HG02571 (cell line): ENCODE data around the gene SH3TC1.

Experiments
- ATAC-seq: cut with Tn5 transposase; IDR thresholded peaks from one replicate; pipeline ENCODE4 v1.9.1; 2021; ENCODE audit warnings: mild to moderate bottlenecking, moderate library complexity; ENCODE audit not compliant: unreplicated experiment

Gene SH3TC1

DNA sequence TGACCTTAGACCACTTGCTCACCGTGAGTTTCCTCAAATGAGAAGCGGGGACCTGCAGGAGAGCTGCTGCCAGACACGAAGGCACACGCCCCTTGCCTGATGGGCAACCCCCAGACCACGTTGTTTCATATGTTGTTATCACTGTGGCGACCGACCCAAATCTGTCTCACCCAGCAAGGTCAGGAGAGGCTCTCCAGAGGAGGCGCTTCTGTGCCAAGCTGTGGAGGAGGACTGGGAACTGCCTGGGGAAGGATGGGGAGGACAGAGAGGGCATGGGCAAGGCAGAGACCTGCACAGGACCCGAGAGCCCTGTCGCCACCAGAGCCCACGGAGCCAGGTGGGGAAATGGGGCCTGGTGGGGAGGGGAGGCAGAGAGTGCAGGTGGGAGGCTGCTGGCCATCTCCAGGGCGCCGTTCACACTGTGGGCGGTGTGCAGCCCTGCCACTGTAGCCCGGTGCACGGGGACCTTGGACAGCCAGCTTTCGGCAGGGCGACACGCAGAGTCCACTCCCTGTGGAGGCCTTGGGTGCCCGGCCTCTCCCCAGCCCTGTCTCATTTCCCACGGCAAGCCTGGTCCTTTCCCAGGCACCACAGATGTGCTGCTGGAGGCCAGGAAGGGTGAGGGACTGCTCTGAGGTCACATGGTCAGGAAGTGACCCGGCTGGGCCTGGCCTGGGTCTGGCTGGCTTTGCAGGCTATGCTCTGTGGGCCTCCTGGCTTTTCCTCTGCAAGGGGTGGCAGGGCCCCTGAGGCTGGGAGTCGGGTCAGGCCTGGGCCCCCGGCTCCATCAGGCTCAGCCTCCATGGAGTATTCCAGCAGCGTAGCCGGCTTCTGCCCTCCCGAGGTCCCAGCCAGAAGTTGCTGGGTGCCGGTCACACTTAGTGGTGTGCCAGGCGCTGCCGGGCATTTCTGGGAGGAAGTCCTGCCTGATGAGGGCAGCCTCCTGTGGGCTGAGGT is 73.7 kb downstream of the SH3TC1 start:
- ATAC-seq = no peak

DNA sequence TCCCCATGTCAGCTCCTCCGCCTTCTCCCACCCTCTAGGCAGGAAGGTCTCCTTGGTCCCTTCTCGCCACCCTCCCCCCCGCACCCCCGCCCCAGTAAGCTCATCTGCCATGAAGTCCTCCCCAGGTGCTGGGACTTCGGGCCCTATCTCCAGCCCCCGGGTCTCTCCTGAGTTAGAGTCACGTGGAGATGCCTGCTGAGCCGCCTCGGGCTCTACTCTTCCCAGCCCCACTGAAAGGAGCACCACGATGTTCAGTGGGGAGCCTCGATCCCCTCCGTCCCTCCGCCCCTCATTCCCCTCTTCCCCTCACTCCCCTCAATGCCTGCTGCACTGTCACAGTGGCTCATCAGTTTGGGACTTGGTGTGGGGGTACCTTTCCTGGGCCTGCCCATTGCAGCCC is 74.4 kb downstream of the SH3TC1 start:
- ATAC-seq = no peak

DNA sequence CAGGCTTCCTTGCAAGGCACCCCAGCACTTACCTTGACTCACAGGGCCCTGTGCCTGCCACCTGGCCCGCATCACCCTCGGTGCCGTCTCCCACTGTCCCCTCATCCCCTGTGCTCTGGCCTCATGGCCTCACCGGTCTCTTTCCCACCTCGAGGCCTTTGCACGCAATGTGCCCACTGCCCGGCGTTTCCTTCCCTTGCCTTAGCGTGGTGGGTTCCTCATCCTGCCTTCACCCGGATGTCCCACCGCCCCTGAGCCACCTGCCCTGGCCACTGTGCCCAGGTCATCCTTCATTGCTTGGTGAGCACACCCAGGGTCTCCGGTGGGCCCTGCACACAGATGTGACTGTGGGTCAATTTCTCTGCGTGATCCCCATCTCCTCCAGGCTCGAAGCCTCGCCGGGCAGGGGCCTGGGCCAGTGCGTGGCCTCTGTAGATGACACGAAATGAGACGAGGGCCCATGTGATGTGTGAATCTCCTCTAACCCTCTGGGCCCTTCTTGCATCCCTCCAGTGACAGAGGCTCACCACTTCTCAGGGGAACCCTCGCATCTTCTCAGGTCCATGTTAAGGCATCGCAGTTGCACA is 75.1 kb downstream of the SH3TC1 start:
- ATAC-seq = no peak

DNA sequence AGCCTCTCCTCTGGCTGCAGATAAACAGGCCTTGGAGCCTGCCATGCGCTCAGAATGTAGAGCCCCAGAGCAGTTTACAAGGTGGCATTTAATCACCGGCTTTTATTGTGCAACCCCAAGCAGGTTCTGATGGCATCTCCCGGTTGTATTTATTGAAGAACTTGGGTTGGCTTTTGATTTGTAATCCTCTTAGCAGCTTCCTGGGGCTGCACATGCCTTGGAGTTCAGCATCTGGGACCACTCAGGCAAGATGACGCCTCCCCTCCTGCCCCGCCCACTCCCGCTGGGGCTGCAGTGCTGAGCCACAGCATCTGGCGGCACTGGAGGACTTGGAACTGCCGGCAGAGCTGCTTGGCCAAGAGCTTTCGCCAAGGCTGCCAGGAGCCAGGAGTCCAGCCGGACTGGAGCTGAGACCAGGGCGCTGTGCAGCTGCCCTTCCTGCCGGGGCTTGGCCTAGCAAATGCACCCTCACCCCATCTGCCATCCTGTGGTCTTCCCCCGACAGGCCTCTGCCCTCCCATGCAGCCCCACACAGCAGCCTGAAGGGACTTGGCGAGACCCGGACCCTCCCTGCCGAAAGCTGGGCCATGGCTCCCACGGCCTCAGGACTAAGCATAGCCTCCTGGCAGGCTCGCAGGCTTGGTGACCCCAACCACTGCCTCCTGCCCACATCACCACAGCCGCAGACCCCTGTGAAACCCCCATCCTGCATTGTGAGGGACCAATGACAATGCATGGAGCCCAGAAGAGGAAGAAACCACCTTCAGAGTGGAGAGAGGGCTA is 75.9 kb downstream of the SH3TC1 start:
- no peak for ATAC-seq

DNA sequence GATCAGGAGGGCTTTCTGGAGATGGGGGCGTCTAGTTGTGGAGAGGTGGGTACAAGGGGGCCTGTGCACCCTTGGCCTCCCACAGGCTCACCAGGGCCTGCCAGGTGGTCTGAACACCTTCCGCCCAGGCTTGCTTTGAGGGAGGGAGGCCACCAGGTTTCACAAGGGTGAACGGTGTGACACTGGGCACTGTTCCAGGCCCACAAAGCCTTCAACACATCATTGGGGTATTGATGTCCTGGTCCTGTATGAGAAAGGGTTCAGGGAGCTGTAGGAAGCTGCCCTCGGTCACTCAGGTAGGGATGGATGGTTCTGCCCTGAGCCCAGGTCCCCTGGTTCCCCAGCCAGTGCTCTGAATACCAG is 76.4 kb downstream of the SH3TC1 start:
- no peak for ATAC-seq

DNA sequence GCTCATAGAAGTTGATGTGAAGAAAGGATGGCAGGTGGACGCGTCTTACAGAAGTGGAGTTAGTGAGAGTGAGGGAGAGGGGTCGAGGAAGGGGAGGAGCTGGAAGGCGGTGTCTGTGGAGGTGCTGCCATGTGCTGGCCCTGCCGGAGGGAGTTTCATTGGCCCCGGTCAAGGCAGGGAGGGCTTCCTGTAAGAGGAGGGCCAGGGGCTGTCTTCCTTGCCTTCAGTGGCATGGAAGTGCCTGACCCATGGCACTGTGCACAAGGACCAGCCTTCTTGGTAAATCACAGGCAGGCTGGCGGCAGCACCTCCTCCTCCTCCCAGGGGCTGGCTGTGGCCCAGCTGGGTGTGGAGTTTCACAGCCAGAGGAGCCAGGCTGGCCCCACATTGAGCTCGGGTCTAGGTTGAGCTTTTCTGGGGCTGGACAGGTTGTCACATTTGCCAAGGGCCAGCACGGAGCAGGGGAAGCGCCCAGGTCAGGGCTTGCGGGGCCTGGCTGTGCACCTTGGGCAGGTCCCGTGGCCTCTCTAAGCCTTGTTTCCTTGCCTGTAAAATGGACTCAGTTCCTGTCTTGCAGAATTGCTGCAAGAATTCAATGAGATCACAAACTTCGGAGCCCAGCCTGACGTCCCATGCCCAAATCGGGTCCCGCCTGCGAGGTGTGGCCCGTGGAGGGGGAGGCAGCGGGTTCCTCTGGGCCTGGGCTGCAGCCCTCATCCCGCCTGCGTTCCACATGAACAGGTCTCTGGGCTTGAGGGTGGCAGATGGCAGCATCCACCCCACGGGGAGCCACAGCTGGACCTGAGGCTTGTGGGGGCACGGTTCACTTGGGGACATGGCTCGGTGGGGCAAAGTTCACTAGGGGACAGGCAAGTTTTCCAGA is 77.5 kb downstream of the SH3TC1 start:
- ATAC-seq = no peak

DNA sequence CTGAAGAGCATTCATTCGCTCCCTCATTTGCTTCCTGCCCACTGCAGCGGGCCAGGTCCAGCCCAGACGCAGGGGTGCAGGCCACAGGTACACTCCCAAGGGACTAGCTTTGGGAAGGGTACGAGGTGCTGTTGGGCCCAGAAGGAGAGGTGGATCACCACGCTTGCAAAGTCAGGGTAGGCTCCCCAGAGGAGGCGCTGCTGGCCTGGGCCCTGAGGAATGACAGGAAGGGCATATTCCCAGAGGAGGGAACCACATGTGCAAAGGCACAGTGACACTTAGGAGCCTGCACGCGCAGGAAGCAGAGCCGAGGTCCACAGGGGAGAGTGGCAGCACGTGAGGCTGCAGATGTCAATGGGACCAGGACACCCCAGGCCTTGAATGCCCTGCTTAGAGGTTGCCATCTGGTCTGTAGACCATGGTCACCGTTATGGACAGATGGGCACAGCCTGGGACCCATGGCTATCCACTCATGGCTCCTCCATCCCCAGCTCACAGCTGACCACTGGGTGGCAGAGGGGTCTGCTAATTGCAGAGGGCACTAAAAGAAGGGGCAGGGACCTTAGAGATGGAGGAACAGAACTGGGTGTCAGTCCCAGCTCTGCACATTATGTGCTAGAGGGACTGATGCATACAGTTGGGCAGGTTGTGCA is 78.4 kb downstream of the SH3TC1 start:
- ATAC-seq = no peak

DNA sequence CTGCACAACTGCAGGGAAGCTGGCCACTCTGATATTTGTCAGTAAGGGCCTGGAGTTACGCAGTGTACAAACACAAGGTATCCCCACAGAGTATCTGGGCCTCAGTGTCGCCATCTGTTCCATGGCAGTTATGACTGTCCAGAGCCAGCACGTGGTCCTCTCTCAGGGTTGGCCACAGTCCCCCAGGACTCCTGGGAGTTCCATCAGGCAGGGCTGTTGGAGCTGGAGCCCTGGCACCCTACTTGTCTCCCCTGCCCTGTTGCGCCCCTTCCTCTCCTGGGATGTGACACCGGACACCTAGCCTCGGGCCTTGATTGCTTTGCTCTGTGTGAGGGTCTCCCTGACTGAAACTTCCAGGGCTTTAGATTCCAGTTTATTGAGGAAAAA is 78.9 kb downstream of the SH3TC1 start:
- no peak for ATAC-seq

DNA sequence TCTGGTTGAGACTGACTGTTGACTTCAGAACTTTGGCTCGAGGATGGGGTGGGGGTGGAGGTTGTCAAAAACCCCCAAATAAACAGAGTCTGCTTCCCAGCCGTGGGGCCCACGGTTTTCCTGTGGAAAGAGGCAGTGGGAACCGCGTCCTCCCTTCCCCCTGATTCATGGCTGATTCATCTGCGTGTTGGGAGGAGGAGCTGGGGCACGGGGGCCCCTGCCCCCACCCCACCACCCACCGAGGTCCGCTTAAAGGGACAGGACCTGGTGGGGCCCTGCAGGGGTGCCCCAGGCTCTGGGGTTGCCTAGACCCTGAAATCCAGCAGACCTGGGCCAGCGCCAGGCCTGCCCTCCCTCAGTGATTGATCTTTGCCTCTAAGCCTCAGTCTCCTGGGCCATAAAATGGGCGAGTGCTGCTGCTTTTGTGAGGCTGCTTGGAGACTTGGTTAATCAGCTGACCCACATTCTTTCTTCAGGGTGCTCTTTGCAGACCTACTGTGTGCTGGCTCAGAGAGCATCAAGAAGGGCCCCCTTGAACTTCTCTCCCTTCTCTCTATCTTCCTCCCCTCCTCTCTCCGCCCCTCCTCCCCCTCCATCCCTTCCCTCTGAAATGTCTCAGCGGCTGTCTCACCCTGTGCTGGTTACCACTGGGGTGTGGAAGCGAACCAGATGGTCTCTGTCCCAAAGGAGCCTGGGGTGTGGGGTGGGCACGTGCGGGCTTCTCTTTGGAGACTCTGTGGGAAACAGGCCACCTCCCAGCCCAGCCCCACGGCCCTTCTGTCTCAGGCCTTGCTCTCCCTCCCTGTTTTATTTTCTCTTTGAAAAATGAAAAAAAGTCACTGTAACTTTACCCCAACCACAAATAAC is 79.6 kb downstream of the SH3TC1 start:
- no peak for ATAC-seq

DNA sequence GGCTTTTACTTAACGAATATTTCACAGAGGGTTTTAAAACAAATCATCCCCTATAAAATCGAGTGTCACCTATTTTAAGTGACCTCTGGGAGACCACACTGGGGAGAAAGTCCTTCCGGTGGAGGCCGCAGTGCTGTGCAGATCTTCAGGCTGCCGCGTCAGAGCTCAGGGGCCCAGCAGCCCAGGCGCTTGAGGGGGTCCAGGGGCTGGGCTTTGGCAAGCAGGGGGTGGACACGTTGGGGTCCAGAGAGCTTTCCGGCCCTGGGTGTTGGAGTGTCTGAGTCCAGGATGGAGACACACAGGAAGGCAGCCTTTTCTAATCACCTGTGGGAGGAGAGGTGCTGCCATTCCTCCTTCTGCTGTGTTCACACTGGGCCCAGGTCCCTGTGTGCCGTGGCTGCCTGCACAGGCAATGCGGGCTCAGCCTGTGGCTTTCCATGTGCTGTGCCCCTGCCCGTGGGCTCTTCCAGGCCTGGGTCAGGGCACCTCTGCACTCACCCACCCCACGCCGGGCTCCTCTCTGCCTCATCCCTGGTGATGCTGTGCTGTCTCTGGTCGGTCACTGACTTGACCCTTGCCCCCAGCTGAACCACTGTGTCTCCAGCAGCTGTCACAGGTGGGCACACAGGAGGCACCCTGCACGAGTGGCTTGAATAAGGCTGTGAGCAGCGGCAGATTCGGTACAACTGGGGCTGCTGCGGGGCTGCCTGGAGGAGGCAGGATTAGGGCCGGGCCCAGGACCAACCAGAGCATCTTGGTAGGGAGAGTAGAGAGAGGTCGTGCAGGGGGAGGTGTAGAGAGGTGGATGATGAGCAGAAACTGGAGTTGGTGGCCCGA is 80.4 kb downstream of the SH3TC1 start:
- ATAC-seq = no peak

DNA sequence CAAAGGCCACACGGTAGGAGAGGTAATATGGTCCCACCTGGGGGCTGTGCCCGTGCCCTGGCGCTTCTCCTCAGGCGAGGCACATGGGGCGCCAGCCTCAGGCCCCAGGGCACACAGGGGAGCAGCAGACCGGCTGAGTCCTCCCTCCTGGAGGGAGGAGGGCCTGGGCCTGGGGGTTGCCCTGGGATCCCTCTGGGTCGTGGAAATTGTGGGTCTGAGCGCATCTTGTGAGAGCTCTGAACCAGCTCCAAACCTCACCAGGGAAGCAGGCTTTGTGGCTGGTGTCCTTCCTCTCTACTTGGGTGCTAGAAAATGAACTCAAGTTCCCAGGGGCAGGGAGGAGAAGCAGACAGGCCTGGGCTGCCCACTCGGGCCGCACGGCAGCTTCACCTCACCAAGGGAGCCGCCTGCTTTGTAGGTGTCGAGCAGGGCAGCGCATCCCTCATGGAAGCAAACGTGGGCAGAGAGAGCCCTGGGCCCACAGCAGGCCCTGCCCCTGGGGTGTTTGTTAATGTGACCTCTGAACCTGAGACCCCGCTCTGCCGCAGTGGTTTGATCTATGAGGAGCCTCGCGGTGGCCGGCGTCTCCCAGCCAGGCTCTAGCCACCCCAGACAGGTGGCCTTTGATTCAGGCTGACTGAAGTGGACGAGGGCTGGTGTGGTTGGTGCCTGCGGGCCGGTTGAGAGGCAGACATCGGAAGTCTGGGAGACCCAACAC is 81.2 kb downstream of the SH3TC1 start:
- ATAC-seq = no peak

DNA sequence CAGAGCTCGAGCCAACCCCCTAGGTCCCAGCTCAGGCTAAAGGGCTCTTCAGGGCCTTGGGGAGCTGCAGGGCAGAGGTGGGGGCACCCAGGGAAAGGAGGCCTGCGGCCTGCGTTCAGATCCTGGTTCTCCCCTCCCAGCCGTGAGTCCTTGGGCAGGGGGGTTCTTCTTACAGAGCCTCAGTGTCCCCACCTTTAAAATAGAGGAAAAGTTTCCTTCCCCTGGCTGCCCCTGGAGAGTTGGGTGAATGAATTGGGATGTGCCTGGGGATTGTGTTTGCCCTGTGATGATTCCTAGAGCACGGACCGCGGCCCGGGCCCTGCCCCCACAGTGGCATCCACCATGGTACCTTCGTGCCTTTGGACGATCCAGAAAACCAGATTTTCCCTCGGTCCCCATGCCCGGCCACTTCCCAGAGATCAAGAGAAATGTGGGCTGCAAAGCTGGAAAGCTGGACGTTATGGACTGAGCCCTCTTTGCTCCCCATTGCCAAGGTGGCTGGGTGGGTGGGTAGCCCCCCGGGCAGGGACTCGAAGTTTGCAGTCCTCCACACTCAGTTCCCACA is 81.9 kb downstream of the SH3TC1 start:
- no peak for ATAC-seq

DNA sequence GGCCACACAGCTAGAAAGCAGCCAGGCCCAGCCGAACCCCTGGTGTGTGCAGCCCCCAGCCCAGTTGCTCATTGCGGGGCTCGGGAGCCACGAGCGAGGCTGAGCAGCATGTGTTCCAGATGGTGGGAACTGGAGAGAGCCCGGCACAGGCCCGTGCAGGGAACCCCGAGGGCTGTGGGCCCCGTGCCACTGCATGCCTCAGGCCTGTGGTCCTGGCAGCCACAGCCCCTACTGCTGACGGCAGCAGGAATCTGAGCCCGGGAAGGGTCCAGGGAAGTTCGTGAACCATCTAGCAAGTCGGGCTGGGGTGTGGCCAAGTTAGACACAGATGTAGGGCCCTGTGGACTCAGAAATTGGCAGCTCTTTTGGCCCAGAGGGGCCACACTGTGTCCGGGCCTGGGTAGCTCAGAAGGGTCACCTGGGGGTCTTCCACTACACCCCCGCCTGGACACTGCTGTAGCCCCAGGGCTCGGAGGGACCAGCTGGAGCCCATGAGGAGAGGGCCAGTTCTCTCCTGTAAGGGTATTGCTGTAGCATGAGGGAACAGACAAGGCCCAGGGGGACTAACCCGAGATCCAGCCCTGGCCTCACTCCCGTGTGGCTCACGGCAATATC is 82.5 kb downstream of the SH3TC1 start:
- ATAC-seq = no peak

DNA sequence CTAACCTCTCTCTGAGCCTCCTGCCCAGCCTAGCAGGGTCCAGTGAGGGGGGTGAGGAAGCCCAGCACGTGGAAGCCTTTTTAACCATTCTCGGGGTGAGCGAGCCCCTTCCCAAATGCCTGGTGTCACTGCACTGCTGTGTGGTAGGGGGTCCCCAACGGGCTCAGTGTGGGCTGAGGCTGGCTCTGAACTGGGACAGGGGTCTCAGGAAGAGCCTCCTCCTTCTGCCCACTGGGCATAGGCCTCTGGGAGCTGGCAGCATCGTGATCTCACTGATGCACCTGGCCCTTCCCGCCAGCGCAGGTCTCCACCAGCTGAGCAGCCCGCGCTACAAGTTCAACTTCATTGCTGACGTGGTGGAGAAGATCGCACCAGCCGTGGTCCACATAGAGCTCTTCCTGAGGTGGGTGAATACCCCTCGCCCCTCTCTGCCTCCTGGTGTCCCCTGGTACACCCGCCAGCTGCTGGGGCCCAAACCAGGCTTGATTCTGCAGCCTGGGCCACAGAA is 83.1 kb downstream of the SH3TC1 start:
- ATAC-seq = no peak

DNA sequence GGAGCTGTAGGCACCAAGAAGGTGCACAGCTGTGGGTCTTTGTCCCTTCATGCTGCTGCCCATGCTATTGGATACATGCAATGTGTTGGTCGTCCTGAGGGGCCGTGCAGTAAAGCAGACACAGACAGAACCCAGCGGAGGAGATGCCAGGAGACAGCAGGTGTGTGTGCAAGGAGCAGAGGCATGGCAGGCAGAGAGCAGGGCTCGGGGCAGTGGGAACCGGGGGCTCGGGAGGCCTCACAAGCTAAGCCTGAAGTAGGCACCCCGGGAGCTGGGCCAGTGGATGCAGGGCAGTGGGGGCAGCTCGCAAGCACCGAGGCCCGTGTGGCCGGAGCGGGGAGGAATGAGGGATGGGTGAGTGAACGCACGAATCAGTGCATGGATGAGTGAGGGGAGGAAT is 83.7 kb downstream of the SH3TC1 start:
- no peak for ATAC-seq

DNA sequence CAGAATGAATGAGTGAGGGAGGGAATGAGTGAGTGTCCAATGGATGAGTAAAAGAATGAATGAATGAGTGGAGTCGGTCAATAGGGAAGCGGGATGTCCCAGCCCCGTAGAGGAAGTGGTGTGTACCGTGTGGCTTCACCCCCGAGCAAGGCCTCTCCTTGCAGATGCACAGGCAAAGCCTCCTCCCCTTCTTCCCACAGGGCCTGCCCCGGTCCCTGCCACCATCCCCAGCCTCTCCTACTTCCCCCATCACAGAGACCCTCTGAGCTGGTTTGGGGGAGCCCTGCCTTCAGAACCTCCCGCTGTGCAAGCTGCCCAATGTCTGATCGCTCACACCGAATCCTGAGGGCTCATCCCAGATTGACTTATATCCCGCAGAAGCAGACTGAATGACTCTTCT is 84.1 kb downstream of the SH3TC1 start:
- ATAC-seq = no peak

DNA sequence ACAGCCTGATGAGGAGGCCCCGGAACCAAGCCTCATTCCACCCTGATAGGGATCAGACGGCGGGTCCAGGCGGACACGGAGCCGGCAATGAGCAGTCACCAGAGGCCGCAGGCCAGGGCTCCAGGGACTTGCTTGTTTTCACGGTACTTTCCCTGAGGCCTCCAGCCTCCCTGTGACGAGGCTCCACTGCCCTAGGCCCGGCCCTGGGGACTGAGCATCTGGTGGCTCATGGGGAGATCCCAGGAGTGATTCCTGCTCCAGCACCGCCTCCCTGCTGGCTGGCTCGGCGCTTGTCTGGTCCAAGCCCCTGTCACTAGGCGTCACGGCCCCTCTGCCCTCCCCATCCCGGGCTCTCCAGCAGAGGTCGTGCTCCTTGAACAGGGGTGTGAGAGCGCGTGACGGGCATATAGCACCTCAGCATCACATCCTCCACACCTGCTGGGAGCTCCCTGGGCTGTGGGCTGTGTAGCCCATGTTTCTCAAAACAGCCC is 84.6 kb downstream of the SH3TC1 start:
- no peak for ATAC-seq
